HepG2 (cell line): ENCODE measurements around the gene BST2. TPM values are rescaled to one million over a fixed set of nuclear protein-coding genes. Genes with fewer than 3 reads are reported as not detected.

Experiments
- AGO2 ChIP-seq: fragments of 200-400 bp; formaldehyde crosslinking; optimal IDR thresholded peaks from 2 replicates; pipeline ENCODE3; 2017; ENCODE audit warnings: mild to moderate bottlenecking, low read depth, low read length, moderate library complexity
- CBFB ChIP-seq: sonication (generic); formaldehyde crosslinking; IDR thresholded peaks from 2 replicates; pipeline ENCODE4 v1.4.0; 2020; ENCODE audit warnings: missing genetic modification reagents
- DMAP1 ChIP-seq: IDR thresholded peaks from 2 replicates; pipeline ENCODE4 v1.6.1; 2016
- EED ChIP-seq: sonication (generic); formaldehyde crosslinking; IDR thresholded peaks from 2 replicates; pipeline ENCODE4 v1.5.0; 2020; ENCODE audit warnings: mild to moderate bottlenecking, missing genetic modification reagents
- FOXK1 ChIP-seq: sonication (generic); formaldehyde crosslinking; IDR thresholded peaks from 2 replicates; pipeline ENCODE4 v1.4.0; 2020; ENCODE audit warnings: low read depth, missing genetic modification reagents, borderline replicate concordance
- JDP2 ChIP-seq: sonication (generic); formaldehyde crosslinking; IDR thresholded peaks from 2 replicates; pipeline ENCODE4 v1.8.1; 2022; ENCODE audit warnings: missing genetic modification reagents, borderline replicate concordance
- JUN ChIP-seq: sonication (generic); formaldehyde crosslinking; IDR thresholded peaks from 2 replicates; pipeline ENCODE4 v1.4.0; 2020; ENCODE audit warnings: mild to moderate bottlenecking, missing genetic modification reagents
- KDM5B ChIP-seq: sonication (generic); formaldehyde crosslinking; IDR thresholded peaks from 2 replicates; pipeline ENCODE4 v1.4.0; 2020; ENCODE audit warnings: missing genetic modification reagents, mild to moderate bottlenecking, borderline replicate concordance
- MED13 ChIP-seq: sonication (generic); formaldehyde crosslinking; IDR thresholded peaks from 2 replicates; pipeline ENCODE4 v1.5.0; 2020; ENCODE audit warnings: missing genetic modification reagents
- MED8 ChIP-seq: sonication (generic); formaldehyde crosslinking; IDR thresholded peaks from 2 replicates; pipeline ENCODE4 v1.8.1; 2023; ENCODE audit warnings: mild to moderate bottlenecking, missing genetic modification reagents; ENCODE audit not compliant: insufficient replicate concordance
- NFE2L1 ChIP-seq: sonication (generic); formaldehyde crosslinking; IDR thresholded peaks from 2 replicates; pipeline ENCODE4 v1.4.0; 2020; ENCODE audit warnings: missing genetic modification reagents, mild to moderate bottlenecking, borderline replicate concordance
- PHF5A ChIP-seq: IDR thresholded peaks from one replicate; pipeline ENCODE4 v1.6.1; 2018; ENCODE audit warnings: low read depth, missing genetic modification reagents; ENCODE audit not compliant: unreplicated experiment
- PHF8 ChIP-seq: sonication (generic); formaldehyde crosslinking; IDR thresholded peaks from 2 replicates; pipeline ENCODE4 v1.5.0; 2020; ENCODE audit warnings: missing genetic modification reagents
- SNAI1 ChIP-seq: sonication (generic); formaldehyde crosslinking; IDR thresholded peaks from 2 replicates; pipeline ENCODE4 v1.5.0; 2020; ENCODE audit warnings: mild to moderate bottlenecking, missing genetic modification reagents, borderline replicate concordance
- SP5 ChIP-seq: IDR thresholded peaks from 2 replicates; pipeline ENCODE4 v1.6.1; 2016; ENCODE audit warnings: low read depth, borderline replicate concordance
- TOE1 ChIP-seq: sonication (generic); formaldehyde crosslinking; IDR thresholded peaks from 2 replicates; pipeline ENCODE4 v1.4.0; 2020; ENCODE audit warnings: mild to moderate bottlenecking, missing genetic modification reagents
- YY1 ChIP-seq: IDR thresholded peaks from 2 replicates; pipeline ENCODE4 v1.6.1; 2011; ENCODE audit warnings: low read length, low read depth, moderate library complexity, mild to moderate bottlenecking; ENCODE audit not compliant: insufficient read depth, insufficient replicate concordance
- ZNF12 ChIP-seq: sonication (generic); formaldehyde crosslinking; IDR thresholded peaks from 2 replicates; pipeline ENCODE4 v1.5.0; 2020; ENCODE audit warnings: missing genetic modification reagents
- ZNF333 ChIP-seq: sonication (generic); formaldehyde crosslinking; IDR thresholded peaks from 2 replicates; pipeline ENCODE4 v1.4.0; 2020; ENCODE audit warnings: mild to moderate bottlenecking, missing genetic modification reagents, borderline replicate concordance
- ZNF644 ChIP-seq: IDR thresholded peaks from 2 replicates; pipeline ENCODE4 v1.6.1; 2016; ENCODE audit warnings: low read depth
- ZNF678 ChIP-seq: sonication (generic); formaldehyde crosslinking; IDR thresholded peaks from 2 replicates; pipeline ENCODE4 v1.4.0; 2020; ENCODE audit warnings: mild to moderate bottlenecking, missing genetic modification reagents
- ZNF792 ChIP-seq: IDR thresholded peaks from 2 replicates; pipeline ENCODE4 v1.6.1; 2016
- ZNF816 ChIP-seq: sonication (generic); formaldehyde crosslinking; IDR thresholded peaks from 2 replicates; pipeline ENCODE4 v1.8.0; 2022; ENCODE audit warnings: missing genetic modification reagents, mild to moderate bottlenecking, borderline replicate concordance
- ZNF883 ChIP-seq: sonication (generic); formaldehyde crosslinking; IDR thresholded peaks from 2 replicates; pipeline ENCODE4 v1.5.1; 2020; ENCODE audit warnings: mild to moderate bottlenecking, missing genetic modification reagents; ENCODE audit errors: not compliant biosample characterization
- ZSCAN29 ChIP-seq: sonication (generic); formaldehyde crosslinking; conservative IDR thresholded peaks from 2 replicates; pipeline ENCODE4 v1.4.0; 2020; ENCODE audit warnings: mild to moderate bottlenecking, missing genetic modification reagents
- polyA plus RNA-seq, 8 experiments: library from polyadenylated mRNA; depleted of rRNA in 3 of 8; stranded (reverse) in 7 of 8; unstranded in 1 of 8; fragments of >200 nt; fragmentation: Illumina TruSeq in 4 of 8; extraction: Trizol in 4 of 8; gene quantifications; 2 replicates each; pipeline versions ENCODE4 v1.2.1 to v1.2.3, GENCODE V29; 2011 to 2016; ENCODE audit warnings: low read depth in 4 of 8, missing spikeins in 1 of 8, mixed read lengths in 1 of 8; ENCODE audit not compliant: insufficient read depth in 1 of 8
- total RNA-seq, 5 experiments: library from RNA; depleted of rRNA; stranded (reverse); fragments of >200 nt; fragmentation: Illumina TruSeq; extraction: Trizol; gene quantifications; 2 replicates each; pipeline ENCODE4 v1.2.3, GENCODE V29; 2016; ENCODE audit warnings: low read depth in 1 of 5
- TF ChIP-seq, protein P1 (sequence below): sonication (generic); formaldehyde crosslinking; conservative IDR thresholded peaks from 2 replicates; pipeline ENCODE4 v1.4.0; 2020; ENCODE audit warnings: missing genetic modification reagents
- TF ChIP-seq, protein P2 (sequence below): sonication (generic); formaldehyde crosslinking; IDR thresholded peaks from 2 replicates; pipeline ENCODE4 v1.4.0; 2020; ENCODE audit warnings: missing genetic modification reagents
- TF ChIP-seq, protein P3 (sequence below): sonication (generic); formaldehyde crosslinking; IDR thresholded peaks from 2 replicates; pipeline ENCODE4 v1.5.0; 2020; ENCODE audit warnings: missing genetic modification reagents

Gene BST2
- total and polyA plus RNA-seq, 2 of the 13 experiments (the other 11 are each of a cell fraction or from before 2014, with no cell fraction given), result 58.8 to 93.8 TPM

DNA sequence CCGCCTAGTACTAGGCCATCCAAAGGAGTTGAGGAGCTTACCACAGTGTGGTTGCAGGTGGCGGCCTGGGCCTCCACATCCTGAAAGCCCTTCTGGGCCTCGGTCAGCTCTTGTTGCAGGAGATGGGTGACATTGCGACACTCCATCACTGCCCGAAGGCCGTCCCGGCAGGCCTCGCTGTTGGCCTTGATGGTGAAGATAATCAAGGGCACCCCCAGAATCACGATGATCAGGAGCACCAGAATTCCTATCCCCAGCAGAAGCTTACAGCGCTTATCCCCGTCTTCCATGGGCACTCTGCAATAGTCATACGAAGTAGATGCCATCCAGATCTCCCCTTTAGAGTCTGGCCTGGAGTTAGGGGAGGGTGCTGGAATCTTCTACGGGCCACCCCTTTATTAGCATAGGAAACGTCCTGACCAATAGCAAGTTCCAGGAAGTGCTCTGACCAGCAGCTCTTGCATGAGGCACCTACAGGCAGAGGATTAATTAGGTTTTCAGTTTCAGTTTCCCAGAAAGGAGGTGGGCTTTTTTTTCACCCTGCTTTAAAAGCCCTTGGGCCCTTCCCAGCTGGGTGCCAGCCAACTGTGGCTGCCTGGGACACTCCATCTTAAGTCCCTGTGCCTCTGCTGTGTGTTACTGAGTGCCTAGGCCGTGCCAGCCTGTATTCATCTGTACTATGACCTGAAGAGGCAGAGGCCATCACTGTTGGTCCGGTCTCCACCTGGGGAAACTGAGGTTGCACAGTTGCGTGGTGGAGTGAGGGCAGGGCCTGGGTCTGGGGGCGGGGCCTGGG lies at the start of gene BST2 (continued):
- TF ChIP-seq, protein P1, sequence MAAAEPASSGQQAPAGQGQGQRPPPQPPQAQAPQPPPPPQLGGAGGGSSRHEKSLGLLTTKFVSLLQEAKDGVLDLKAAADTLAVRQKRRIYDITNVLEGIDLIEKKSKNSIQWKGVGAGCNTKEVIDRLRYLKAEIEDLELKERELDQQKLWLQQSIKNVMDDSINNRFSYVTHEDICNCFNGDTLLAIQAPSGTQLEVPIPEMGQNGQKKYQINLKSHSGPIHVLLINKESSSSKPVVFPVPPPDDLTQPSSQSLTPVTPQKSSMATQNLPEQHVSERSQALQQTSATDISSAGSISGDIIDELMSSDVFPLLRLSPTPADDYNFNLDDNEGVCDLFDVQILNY, result no peak
- TF ChIP-seq ZNF333 (no peak), FOXK1 (CRISPR knock-in tag) (peak; percentile 25; the same call in 1 of the 2 replicates), DMAP1 (CRISPR knock-in tag) (peak; percentile 50), PHF8 (peak; percentile 84), ZNF678 (CRISPR knock-in tag) (no peak), SNAI1 (CRISPR knock-in tag) (no peak), ZNF644 (CRISPR knock-in tag) (no peak), MED8 (CRISPR knock-in tag) (peak; percentile 54), CBFB (CRISPR knock-in tag) (no peak; the same call in none of the 2 replicates), TOE1 (CRISPR knock-in tag) (no peak), KDM5B (CRISPR knock-in tag) (peak; percentile 35; the same call in 1 of the 2 replicates), ZNF883 (CRISPR knock-in tag) (peak; percentile 18), PHF5A (CRISPR knock-in tag) (peak; percentile 33), YY1 (peak; percentile 63), ZNF816 (0 out of 2 replicates have a peak, but pooled peaks have one; percentile 71), EED (CRISPR knock-in tag) (no peak), NFE2L1 (CRISPR knock-in tag) (no peak), ZNF792 (CRISPR knock-in tag) (peak; percentile 57; the same call in 1 of the 2 replicates), JDP2 (CRISPR knock-in tag) (no peak), MED13 (CRISPR knock-in tag) (no peak), AGO2 (no peak), SP5 (no peak; the same call in 1 of the 2 replicates), JUN (CRISPR knock-in tag) (no peak), ZSCAN29 (CRISPR knock-in tag) (no peak), ZNF12 (CRISPR knock-in tag) (no peak)
- TF ChIP-seq, protein P2, sequence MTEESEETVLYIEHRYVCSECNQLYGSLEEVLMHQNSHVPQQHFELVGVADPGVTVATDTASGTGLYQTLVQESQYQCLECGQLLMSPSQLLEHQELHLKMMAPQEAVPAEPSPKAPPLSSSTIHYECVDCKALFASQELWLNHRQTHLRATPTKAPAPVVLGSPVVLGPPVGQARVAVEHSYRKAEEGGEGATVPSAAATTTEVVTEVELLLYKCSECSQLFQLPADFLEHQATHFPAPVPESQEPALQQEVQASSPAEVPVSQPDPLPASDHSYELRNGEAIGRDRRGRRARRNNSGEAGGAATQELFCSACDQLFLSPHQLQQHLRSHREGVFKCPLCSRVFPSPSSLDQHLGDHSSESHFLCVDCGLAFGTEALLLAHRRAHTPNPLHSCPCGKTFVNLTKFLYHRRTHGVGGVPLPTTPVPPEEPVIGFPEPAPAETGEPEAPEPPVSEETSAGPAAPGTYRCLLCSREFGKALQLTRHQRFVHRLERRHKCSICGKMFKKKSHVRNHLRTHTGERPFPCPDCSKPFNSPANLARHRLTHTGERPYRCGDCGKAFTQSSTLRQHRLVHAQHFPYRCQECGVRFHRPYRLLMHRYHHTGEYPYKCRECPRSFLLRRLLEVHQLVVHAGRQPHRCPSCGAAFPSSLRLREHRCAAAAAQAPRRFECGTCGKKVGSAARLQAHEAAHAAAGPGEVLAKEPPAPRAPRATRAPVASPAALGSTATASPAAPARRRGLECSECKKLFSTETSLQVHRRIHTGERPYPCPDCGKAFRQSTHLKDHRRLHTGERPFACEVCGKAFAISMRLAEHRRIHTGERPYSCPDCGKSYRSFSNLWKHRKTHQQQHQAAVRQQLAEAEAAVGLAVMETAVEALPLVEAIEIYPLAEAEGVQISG (CRISPR knock-in tag), result peak; percentile 21; the same call in 1 of the 2 replicates
- TF ChIP-seq, protein P3, sequence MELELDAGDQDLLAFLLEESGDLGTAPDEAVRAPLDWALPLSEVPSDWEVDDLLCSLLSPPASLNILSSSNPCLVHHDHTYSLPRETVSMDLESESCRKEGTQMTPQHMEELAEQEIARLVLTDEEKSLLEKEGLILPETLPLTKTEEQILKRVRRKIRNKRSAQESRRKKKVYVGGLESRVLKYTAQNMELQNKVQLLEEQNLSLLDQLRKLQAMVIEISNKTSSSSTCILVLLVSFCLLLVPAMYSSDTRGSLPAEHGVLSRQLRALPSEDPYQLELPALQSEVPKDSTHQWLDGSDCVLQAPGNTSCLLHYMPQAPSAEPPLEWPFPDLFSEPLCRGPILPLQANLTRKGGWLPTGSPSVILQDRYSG, result no peak
